GM12878 (cell line): Measurements from ENCODE around the gene AMH.

Source experiments
- ETV6 ChIP-seq, 2 experiments: fragments of 450-650 bp in 1 of 2; IDR thresholded peaks in 1 of 2; conservative IDR thresholded peaks in 1 of 2; 2 replicates each; pipeline ENCODE4 v1.6.1; 2014; ENCODE audit warnings: antibody characterized with exemption in 1 of 2, borderline replicate concordance in 1 of 2, low read depth in 1 of 2, mild to moderate bottlenecking in 1 of 2, moderate library complexity in 1 of 2
- POLR2A ChIP-seq: IDR thresholded peaks from 2 replicates; pipeline ENCODE4 v1.6.1; 2011; ENCODE audit warnings: low read depth, mild to moderate bottlenecking, low read length
- RFX5 ChIP-seq: IDR thresholded peaks from 2 replicates; pipeline ENCODE4 v1.6.1; 2011; ENCODE audit warnings: low read depth, low read length, improper control_type of control experiment
- SIN3A ChIP-seq: IDR thresholded peaks from 2 replicates; pipeline ENCODE4 v1.6.1; 2012; ENCODE audit warnings: low read depth, low read length, improper control_type of control experiment
- SP1 ChIP-seq: IDR thresholded peaks from one replicate; pipeline ENCODE4 v1.6.1; 2011; ENCODE audit warnings: low read depth, low read length
- TCF7 ChIP-seq: IDR thresholded peaks from 2 replicates; pipeline ENCODE4 v1.6.1; 2014; ENCODE audit warnings: antibody characterized with exemption, borderline replicate concordance
- ZBED1 ChIP-seq: IDR thresholded peaks from 2 replicates; pipeline ENCODE4 v1.6.1; 2016; ENCODE audit warnings: borderline replicate concordance
- ZNF384 ChIP-seq: IDR thresholded peaks from 2 replicates; pipeline ENCODE4 v1.6.1; 2012; ENCODE audit warnings: low read depth, mild to moderate bottlenecking, low read length, improper control_type of control experiment, borderline replicate concordance
- ZZZ3 ChIP-seq: IDR thresholded peaks from 2 replicates; pipeline ENCODE4 v1.6.1; 2011; ENCODE audit warnings: low read depth; ENCODE audit not compliant: control insufficient read depth, insufficient read length
- TF ChIP-seq, protein P1 (sequence below): fragments of 450-650 bp; IDR thresholded peaks from 2 replicates; pipeline ENCODE4 v1.6.1; 2016; ENCODE audit warnings: mild to moderate bottlenecking, moderate library complexity, borderline replicate concordance
- TF ChIP-seq, protein P2 (sequence below): IDR thresholded peaks from 2 replicates; pipeline ENCODE4 v1.6.1; 2012; ENCODE audit warnings: low read depth, low read length, improper control_type of control experiment
- TF ChIP-seq, protein P3 (sequence below), 3 experiments: IDR thresholded peaks in 2 of 3; conservative IDR thresholded peaks in 1 of 3; 2 replicates each; pipeline ENCODE4 v1.5.1; 2011; ENCODE audit warnings: low read depth in 3 of 3, low read length in 3 of 3, mild to moderate bottlenecking in 3 of 3, control low read depth in 2 of 3, moderate library complexity in 2 of 3, inconsistent platforms in 1 of 3, mixed read lengths in 1 of 3; ENCODE audit not compliant: control insufficient read depth in 2 of 3, insufficient read depth in 1 of 3; ENCODE audit errors: extremely low read depth in 1 of 3
- TF ChIP-seq, protein P4 (sequence below): IDR thresholded peaks from 2 replicates; pipeline ENCODE4 v1.6.1; 2011; ENCODE audit warnings: mild to moderate bottlenecking, low read depth, low read length, moderate library complexity; ENCODE audit not compliant: insufficient replicate concordance
- TF ChIP-seq, protein P5 (sequence below): fragments of 450-650 bp; IDR thresholded peaks from 2 replicates; pipeline ENCODE4 v1.6.1; 2017; ENCODE audit warnings: mild to moderate bottlenecking

DNA sequence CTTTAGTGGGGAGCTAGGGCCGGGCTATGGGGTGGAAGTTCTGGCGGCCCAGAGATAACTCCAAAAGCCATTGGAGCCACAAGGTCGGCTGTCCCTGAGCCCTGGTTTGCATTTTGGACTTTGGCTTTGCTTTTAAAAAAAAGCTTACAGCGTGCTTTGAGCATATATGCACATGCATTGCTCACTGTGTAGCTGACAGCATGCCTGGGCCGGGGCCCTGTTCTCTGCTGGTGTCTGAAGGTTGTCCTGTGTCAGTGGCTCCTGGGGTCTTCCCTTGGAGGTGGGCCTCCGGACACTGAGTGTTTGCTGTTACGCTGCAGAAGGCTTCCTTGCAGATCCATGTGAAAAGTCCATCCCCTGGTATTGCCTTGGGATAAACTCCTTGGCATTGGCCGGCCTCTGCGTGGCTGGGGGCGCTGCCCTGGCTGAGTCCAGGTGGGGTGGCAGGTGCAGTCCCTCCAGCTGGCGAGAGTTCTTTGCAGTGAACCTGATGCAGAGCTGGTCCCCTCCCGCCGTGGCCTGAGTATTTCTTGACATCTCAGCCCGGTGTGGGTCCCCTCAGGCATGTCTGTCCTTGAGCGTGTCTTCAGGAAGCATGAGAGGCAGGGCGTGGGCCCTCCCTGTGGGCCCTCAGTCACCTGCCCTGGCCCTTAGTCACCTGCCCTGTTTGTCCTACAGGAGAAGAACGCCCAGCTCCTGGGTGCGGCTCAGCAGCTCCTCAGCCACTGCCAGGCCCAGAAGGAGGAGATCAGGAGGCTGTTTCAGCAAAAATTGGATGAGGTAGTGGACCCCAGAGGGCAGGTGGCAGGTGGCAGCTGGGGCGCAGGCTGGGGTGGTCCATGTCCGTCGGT, 36.0 kb upstream of the AMH start:
- no peak for TF ChIP-seq ZNF384
- no peak for TF ChIP-seq ZZZ3
- no peak for TF ChIP-seq RFX5
- TF ChIP-seq, protein P1, sequence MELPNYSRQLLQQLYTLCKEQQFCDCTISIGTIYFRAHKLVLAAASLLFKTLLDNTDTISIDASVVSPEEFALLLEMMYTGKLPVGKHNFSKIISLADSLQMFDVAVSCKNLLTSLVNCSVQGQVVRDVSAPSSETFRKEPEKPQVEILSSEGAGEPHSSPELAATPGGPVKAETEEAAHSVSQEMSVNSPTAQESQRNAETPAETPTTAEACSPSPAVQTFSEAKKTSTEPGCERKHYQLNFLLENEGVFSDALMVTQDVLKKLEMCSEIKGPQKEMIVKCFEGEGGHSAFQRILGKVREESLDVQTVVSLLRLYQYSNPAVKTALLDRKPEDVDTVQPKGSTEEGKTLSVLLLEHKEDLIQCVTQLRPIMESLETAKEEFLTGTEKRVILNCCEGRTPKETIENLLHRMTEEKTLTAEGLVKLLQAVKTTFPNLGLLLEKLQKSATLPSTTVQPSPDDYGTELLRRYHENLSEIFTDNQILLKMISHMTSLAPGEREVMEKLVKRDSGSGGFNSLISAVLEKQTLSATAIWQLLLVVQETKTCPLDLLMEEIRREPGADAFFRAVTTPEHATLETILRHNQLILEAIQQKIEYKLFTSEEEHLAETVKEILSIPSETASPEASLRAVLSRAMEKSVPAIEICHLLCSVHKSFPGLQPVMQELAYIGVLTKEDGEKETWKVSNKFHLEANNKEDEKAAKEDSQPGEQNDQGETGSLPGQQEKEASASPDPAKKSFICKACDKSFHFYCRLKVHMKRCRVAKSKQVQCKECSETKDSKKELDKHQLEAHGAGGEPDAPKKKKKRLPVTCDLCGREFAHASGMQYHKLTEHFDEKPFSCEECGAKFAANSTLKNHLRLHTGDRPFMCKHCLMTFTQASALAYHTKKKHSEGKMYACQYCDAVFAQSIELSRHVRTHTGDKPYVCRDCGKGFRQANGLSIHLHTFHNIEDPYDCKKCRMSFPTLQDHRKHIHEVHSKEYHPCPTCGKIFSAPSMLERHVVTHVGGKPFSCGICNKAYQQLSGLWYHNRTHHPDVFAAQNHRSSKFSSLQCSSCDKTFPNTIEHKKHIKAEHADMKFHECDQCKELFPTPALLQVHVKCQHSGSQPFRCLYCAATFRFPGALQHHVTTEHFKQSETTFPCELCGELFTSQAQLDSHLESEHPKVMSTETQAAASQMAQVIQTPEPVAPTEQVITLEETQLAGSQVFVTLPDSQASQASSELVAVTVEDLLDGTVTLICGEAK = no peak
- no peak for TF ChIP-seq TCF7
- no peak for TF ChIP-seq POLR2A
- TF ChIP-seq ZBED1 = no peak
- TF ChIP-seq SIN3A = no peak
- TF ChIP-seq, protein P2, sequence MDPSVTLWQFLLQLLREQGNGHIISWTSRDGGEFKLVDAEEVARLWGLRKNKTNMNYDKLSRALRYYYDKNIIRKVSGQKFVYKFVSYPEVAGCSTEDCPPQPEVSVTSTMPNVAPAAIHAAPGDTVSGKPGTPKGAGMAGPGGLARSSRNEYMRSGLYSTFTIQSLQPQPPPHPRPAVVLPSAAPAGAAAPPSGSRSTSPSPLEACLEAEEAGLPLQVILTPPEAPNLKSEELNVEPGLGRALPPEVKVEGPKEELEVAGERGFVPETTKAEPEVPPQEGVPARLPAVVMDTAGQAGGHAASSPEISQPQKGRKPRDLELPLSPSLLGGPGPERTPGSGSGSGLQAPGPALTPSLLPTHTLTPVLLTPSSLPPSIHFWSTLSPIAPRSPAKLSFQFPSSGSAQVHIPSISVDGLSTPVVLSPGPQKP = no peak
- TF ChIP-seq, protein P3, sequence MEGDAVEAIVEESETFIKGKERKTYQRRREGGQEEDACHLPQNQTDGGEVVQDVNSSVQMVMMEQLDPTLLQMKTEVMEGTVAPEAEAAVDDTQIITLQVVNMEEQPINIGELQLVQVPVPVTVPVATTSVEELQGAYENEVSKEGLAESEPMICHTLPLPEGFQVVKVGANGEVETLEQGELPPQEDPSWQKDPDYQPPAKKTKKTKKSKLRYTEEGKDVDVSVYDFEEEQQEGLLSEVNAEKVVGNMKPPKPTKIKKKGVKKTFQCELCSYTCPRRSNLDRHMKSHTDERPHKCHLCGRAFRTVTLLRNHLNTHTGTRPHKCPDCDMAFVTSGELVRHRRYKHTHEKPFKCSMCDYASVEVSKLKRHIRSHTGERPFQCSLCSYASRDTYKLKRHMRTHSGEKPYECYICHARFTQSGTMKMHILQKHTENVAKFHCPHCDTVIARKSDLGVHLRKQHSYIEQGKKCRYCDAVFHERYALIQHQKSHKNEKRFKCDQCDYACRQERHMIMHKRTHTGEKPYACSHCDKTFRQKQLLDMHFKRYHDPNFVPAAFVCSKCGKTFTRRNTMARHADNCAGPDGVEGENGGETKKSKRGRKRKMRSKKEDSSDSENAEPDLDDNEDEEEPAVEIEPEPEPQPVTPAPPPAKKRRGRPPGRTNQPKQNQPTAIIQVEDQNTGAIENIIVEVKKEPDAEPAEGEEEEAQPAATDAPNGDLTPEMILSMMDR (IDR thresholded peaks at IDR 0.05 in 2 of 3, conservative IDR thresholded peaks at IDR 0.05 in 1 of 3; ENCODE audit: control insufficient read depth in 2 of 3, extremely low read depth in 1 of 3, insufficient read depth in 1 of 3, low read depth in 3 of 3, low read length in 3 of 3) = no peak
- TF ChIP-seq, protein P4, sequence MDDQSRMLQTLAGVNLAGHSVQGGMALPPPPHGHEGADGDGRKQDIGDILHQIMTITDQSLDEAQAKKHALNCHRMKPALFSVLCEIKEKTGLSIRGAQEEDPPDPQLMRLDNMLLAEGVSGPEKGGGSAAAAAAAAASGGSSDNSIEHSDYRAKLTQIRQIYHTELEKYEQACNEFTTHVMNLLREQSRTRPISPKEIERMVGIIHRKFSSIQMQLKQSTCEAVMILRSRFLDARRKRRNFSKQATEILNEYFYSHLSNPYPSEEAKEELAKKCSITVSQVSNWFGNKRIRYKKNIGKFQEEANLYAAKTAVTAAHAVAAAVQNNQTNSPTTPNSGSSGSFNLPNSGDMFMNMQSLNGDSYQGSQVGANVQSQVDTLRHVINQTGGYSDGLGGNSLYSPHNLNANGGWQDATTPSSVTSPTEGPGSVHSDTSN = no peak
- TF ChIP-seq ETV6 (conservative IDR thresholded peaks at IDR 0.05 in 1 of 2, IDR thresholded peaks at IDR 0.05 in 1 of 2; ENCODE audit: borderline replicate concordance in 1 of 2, low read depth in 1 of 2) = no peak
- no peak for TF ChIP-seq SP1
- TF ChIP-seq, protein P5, sequence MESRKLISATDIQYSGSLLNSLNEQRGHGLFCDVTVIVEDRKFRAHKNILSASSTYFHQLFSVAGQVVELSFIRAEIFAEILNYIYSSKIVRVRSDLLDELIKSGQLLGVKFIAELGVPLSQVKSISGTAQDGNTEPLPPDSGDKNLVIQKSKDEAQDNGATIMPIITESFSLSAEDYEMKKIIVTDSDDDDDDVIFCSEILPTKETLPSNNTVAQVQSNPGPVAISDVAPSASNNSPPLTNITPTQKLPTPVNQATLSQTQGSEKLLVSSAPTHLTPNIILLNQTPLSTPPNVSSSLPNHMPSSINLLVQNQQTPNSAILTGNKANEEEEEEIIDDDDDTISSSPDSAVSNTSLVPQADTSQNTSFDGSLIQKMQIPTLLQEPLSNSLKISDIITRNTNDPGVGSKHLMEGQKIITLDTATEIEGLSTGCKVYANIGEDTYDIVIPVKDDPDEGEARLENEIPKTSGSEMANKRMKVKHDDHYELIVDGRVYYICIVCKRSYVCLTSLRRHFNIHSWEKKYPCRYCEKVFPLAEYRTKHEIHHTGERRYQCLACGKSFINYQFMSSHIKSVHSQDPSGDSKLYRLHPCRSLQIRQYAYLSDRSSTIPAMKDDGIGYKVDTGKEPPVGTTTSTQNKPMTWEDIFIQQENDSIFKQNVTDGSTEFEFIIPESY = no peak
